Stimulated activated CD8-positive, alpha-beta memory T cell treated with anti-CD3 and anti-CD28 coated beads, Interleukin-4, amount 100 ng/mL, for 4 hours (primary cell): ENCODE measurements around the gene UTS2B.

Source experiments
- DNase-seq, 2 donors: peaks; one replicate each; pipeline ENCODE4 v3.0.0-alpha.2; 2020; ENCODE audit warnings: low read depth in 2 of 2, low spot score in 1 of 2

UTS2B gene

DNA sequence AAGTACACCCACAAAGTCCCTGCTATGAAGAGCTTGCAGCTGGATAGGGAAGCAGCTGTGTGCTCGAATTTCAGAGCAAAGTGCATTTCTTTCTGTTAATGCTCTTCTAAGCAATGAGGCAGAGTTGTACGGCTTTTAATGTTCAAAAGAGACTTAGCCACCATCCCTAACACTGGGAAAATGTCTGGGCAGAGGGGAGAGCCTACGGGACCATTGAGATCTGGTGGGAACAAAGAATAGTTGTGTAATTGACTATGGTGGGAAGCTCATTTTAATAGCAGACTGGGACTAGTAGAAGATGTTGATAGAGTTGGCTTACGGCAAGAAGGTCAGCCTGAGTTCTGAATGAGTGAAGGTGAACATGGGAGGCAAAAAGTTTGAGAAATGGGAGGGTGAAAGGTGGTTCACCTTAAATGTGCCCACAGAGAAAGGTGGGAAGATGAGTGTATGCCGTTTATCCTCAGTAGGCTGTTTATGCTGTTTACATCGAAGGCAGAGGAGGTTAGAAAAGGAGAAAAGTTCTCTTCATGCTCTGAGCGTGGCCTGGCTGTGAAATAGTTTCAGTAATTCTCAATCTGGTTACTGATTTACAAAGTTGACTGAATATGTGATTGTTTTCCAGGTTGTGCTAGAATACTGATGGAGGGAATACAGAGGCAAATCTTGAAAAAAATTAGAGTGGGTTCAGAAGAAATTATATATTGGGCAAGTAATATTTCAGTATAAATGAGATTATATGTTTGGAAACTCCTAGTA, 22.9 kb upstream of the UTS2B start:
- DNase-seq = no peak

DNA sequence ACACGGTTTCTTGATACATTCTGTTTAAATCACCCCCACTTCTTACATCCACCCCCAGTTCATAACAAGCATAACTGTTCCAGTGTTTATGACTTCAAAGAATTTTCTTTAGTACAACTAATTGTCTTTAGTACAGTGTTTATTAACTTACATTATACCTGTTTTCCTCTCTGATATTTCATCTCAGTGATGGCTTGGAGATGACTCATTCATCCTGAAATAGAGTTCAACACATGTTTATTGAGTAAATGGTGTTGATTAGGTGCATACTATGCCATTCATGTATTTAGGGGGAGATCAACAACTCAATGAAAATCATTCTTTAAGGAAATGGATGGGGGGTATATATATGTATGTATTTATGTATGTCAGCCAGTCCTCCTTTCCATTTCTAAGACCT, 21.7 kb upstream of the UTS2B start:
- no peak for DNase-seq

- DNase-seq = no peak
These were observed 20.2 kb upstream of the UTS2B start for GRCh38 chr3:191350396-191351090.

- DNase-seq = no peak
These were observed 17.8 kb upstream of the UTS2B start for GRCh38 chr3:191348098-191348497.

GRCh38 chr3:191347228-191347627, 16.9 kb upstream of the UTS2B start:
- DNase-seq = no peak

DNA sequence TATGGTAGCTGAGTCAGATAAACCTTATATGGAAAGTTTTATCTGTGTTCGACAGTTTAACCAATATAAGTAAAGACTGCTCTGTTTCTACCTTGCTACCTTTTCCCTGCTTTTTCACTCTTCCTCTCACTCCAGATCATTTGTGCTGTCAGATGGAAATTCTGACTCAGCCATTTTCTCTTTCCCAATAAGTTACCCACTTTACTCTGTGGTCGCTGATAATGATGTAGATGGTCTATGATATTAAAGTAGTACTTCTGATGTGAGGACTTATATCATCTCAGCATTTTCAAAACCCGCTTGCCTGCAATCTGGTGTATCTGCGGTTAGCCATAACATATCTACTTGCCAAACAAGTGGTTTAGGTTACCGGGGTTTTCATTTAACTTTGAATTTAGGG, 15.0 kb upstream of the UTS2B start:
- DNase-seq = no peak

GRCh38 chr3:191343913-191344312, 13.6 kb upstream of the UTS2B start:
- DNase-seq = no peak

GRCh38 chr3:191343115-191343514, 12.8 kb upstream of the UTS2B start:
- no peak for DNase-seq

GRCh38 chr3:191342411-191342810, 12.1 kb upstream of the UTS2B start:
- DNase-seq = no peak

- no peak for DNase-seq
These were observed 11.7 kb upstream of the UTS2B start for GRCh38 chr3:191342006-191342405.

GRCh38 chr3:191340966-191341365, 10.6 kb upstream of the UTS2B start:
- no peak for DNase-seq

DNA sequence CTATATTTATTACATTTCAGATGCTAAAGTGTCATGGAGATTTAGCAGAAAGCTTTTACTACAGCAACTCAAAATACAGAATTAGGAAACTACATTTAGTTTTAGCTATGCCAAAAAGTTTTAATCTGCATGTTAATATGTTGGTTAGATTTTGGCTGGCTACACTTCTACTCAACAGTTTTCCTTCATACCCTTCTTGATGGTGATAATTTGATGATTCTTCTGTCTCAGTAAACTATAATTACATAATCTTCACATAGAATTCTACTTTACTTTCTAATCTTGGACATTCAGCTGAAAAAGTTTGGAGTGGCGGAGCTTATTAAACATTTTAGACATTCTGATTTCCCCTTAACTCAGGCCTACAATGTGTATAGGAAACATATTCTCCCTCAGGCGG, 10.0 kb upstream of the UTS2B start:
- DNase-seq = no peak

DNA sequence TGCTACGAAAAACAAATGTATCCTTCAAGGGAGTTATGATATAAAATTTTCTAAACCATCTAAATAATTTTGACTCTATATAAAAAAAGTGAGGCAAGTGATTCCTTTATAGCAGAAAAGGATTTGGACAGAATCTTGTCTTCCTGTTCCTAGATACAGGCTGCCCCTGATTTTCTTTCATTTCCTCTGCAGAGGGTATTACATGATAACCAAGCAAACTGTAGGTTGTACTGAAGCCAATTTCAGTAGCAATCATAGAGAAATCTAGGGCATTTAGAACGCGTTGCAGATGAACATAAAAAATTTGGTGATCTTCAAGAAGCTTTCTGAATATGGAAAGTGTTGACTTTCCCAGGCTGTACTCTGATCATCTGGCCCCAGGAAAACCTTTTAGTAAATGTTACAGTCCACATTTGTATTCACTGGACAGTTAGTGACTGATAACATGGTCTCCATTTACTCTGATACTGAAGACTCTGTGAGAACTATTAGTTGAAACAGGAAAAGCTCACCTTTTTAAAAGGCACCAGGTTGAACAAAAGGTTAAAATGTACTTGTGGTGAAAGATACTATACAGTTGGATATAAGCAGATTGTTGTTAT, 9.1 kb upstream of the UTS2B start:
- no peak for DNase-seq

- DNase-seq = no peak
These were observed 7.8 kb upstream of the UTS2B start for GRCh38 chr3:191338177-191338488.

DNA sequence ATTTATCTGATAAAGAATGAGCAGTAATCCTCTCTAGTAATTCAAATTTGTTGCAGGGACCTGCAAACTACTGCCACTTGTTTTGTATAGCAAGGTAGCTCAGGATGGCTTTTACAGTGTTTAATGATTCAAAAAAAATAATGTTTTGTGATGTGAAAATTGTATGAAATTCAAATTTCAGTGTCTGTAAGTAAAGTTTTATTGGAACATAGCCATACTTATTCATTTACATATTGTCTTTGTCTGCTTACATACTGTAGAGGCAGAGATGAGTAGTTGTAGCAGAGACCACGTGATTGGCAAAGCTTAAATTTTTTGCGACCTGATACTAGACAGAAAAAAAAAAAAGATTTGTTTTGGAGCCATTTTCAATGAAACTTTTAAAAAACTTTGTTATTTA, 6.5 kb upstream of the UTS2B start:
- no peak for DNase-seq

DNA sequence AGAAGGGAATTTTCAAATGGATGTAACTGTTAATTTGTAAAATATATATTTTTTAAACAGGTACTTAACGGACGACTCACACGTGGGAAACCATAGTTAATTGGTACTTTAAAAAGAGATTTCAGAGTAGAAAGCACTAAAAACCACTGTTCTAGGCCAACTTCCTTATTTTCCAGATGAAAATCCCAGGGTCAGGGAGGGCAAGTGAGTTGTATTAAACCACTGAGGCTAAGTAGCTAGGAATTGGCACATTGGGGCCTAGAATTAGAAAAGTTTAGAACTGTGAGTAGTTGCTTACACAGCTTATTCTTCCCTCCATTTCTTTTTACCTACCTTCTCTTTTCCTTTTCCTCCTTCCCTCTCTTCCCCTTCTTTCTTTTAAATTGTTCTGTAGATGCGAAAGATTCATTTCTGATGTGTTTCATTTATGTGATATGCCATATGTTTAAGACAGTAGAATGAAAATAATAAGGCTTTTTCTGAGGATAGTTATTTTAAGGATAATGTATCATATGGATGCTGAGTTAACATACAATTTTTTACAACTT, 4.1 kb upstream of the UTS2B start:
- DNase-seq = no peak

- DNase-seq = no peak
These were observed 3.1 kb upstream of the UTS2B start for GRCh38 chr3:191333298-191333880.

DNA sequence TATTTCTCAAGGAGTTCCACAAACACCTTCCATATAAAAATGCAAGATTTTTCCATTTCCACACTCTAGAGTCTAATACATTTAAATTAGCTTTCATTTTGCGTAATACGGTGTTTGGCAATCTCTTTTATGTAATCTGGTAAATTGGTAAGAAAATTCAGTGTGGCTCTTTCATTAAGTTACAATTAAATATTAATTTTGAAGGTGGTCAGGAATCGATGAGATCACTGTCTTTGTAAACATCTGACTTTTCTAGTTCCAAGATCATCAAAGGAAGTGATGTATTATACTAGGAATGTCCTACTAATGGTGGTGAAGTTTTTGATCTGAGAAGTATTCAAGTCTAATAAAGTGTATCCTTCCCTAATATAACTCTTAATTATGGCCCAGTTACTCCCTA, 1.1 kb upstream of the UTS2B start:
- DNase-seq = no peak

DNA sequence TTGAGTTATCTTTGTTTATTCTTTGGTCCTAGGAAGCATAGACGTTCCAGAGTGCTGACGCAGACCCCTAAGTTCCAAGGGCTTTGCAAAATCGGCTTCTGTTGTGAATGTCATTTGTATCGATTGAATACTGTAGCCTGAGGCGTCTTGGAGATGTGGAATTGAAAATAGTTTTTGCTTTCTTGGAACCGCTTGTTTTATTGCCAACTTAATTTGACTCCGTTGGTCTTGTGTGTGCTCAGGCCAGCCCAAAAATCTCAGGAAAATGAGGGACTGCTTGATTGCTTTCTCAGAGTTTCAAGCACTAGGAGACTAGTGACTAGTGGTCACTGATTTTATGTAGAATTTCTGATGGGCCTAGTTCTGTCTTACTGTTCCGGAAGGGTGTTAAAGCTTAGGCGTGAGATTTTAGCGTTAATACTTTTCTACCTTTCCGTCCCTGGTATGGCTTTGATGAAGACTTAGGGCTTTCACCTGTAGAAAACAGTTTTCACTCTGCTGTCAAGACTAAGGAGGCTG, 263 bp upstream of the UTS2B start:
- DNase-seq = no peak

- peak in 1 of 2 donors; percentile 15 for DNase-seq
These were observed 1.2 kb downstream of the UTS2B start, which contains the start of gene CCDC50 for GRCh38 chr3:191328962-191329653. TSS of gene CCDC50 (plus strand) at chr3:191329394. CDS start at chr3:191329675, 281 bp downstream.

- no peak for DNase-seq
These were observed 1.9 kb downstream of the UTS2B start for GRCh38 chr3:191328383-191328961.
